Ureter (tissue), 1 donor: ENCODE measurements around the gene OR6K3. TPM values are rescaled to one million over a fixed set of nuclear protein-coding genes. Genes with fewer than 3 reads are reported as not detected.
"Not testable (repeated sequence)": the region's sequence is repeated elsewhere in the genome, so short reads cannot be mapped to it uniquely, and the experiment has no call there.

Source experiments
- DNase-seq: peaks from one replicate; pipeline ENCODE4 v3.0.0-alpha.2; 2020; ENCODE audit warnings: low spot score
- total RNA-seq: library from RNA; stranded (reverse); gene quantifications from one replicate; pipeline ENCODE4 v1.2.4, GENCODE V29; 2023
- donor health status: DM: yes; HTN: yes; CAD: no.

OR6K3 gene
- not detected for total RNA-seq

GRCh38 chr1:158720620-158721019, at the start of gene OR6K3:
TSS of gene OR6K3 (minus strand) at chr1:158720720. CDS start at chr1:158718115, 2,605 bp downstream.
- no peak for DNase-seq

DNA sequence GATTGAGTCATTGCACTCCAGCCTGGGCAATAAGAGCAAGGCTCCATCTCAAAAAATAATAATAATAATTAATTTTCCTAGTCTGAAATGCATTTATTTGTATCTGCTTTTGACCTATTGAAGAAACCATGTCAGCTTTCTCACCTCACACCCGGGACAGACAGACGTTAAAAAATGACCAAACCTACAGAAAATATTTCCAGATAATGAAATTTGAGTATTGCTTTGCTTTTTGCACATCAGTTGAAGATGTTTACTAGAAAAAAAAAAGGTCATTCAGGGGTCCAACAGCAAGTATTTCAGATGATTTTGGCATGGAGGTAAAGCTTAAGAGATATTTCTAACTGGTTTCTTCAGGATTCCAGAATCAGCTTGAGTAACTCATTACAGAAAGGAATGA, 33.9 kb upstream of the OR6K3 start, which contains the start of gene OR6K6:
Gene OR6K6, plus strand, starts transcription at position 301 of the 400 bp plus-strand sequence. CDS start 168 bp downstream, outside the sequence.
- no peak for DNase-seq

DNA sequence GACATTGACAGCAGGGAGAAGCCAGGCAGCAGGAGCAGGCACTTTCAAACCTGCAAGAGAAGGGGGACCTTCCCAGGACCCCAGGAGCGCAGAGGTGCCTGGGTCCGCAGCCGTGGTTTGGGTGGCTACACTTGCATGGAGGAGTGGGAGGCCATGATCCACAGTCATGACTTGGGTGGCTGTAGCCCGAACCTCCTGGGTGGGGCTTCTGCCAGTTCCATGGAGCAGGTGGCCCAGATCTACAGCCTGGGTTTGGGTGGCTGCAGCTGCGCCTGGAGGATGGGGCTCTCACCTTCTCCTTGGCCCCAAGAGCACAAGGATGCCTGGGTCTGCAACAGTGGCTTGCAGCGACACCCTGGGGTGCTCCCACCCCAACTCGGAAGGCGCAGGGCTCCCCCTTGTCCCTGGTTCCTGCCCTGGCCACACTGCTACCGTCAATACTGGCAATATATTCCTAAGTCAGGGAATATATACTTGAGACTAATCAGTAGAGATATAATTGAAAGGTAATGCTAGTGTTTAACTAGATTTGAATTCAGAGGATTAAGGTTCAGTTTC, 31.7 kb upstream of the OR6K3 start:
- DNase-seq, result no peak

DNA sequence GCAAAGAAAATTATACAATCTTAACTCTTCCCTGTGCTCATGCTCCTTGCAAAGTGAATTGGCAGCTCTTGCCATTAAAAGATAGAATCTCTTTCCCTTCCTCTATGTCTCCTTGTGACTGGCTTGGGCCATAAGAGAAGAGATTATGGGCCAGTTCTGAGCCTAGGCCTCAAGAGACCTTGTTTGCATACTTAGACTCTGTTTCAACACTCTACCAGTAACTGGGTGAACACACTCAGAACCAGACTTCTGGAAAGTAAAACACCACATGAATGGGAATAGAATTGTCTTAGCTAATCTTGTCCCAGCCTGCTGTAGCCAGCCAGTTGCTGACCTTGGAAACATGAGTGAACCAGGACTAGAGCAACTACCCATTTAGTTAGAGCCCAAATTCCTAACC, 15.3 kb upstream of the OR6K3 start:
- DNase-seq, result no peak

DNA sequence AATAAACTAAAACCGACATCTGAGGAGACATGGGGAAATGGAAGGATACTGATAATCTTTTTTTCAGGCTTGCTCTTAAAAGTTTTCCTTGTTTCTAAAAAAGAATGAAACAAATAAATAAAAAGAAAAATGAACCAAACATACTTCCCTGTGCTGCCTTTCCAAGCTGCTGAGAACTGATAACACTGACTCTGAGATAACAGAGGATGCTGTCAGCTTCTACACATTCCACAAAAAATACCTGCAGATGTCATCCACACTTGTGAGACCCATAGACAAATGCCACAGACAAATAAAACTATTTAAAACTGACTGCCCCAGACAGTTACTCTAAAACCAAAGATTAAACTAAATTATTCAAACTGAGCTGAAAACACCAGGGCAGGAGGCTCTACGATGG, 12.0 kb upstream of the OR6K3 start:
- DNase-seq, result no peak

GRCh38 chr1:158731707-158732106, 11.2 kb upstream of the OR6K3 start:
- no peak for DNase-seq

DNA sequence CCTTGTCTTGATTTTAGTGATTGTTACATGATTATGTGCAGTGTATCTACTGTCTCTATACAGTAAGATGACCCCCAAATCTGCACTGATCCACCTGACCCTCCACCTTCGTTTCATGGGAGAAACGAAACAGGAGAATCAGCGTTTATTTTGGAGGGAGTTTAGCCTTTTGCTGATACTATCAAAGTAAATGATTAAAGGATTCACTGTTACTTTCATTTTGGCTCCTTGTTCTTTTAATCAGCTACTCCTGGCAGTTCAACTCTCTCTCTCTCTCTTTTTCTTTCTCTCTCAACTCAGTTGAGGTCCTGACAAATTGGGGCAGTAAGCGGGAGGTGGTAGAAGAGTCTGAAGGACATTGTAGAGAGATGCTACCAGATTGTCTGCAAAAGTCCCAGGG, 9.9 kb upstream of the OR6K3 start:
- no peak for DNase-seq

GRCh38 chr1:158728510-158729225, 8.1 kb upstream of the OR6K3 start:
- no peak for DNase-seq

- no peak for DNase-seq
These were observed 3.9 kb upstream of the OR6K3 start for GRCh38 chr1:158724442-158724841.

DNA sequence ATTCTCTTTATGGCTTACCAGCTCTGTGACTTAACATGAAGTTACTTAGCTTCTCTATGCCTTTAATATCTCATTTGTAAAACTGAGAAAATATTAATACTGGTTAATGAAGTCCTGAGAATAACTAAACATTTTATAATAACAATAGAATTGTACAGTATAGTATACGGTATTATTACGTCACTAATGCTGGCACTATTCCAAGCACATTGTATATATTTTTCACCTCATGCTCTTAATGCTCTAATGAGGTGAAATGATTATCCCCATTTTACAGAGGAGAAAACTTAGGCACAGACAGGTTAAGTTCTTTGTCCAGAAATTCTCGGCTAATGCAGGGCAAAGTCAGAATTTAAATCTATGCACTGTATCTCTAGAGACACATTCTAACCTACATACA, 856 bp downstream of the OR6K3 start:
- DNase-seq, result no peak

GRCh38 chr1:158717344-158717743, 3.2 kb downstream of the OR6K3 start:
- DNase-seq, result no peak

DNA sequence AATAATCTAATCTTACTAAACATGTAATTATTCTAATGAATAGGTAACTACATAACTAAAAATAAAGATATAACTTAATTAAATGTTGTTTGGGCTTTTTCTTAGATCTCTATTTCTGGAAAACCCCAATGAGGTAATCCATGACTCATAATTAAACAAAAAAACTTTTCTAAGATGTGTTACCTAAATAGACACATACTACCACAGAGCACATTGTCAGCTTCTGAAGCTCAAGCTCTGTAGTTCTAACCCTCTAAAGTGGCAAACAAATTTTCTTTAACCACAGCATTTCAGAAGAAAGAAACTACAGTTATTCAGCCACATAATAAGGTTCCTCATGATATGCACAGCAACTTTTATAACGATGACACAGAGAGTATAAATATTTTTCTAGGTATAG, 4.2 kb downstream of the OR6K3 start:
- DNase-seq, result no peak

DNA sequence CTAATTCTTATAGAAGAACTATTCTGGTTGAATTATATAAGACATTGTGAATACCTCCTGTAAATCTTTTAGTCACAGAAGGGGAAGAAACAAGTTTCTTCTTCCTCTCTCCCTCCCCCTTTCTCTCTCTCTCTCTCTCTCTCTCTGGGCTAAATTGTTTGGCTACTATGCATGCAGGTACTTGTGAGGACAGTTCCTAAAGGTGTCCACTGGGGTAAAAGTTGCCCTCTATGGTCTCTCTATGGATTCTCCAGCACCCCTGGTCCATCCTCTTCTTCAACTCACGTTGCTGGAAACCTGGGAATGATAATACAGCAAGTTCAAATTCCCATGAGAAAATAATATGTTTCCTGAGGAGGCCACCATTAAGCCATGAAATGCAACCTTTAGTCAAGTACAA, 5.8 kb downstream of the OR6K3 start:
- DNase-seq, result no peak

DNA sequence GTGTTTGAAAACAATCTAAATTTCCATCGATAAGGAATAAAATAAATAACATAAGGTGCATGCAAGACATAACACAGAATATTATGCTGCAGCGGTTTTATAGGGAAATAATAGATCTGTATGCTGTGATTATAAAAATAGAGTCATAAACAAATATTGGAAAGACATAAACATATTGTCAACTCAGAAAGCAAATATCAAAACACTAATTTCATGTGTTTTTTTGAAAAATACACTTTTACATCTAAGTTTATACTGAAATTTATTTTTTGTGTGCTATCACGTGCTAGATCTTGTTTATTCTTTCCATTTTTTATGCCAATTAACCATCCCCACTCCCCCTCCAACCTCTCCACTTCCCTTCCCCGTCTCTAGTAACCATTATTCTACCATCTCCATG, 9.4 kb downstream of the OR6K3 start:
- no peak for DNase-seq

GRCh38 chr1:158706096-158706495, 14.4 kb downstream of the OR6K3 start:
- no peak for DNase-seq

- no peak for DNase-seq
These were observed 20.0 kb downstream of the OR6K3 start, which contains the start of gene OR6K2 for GRCh38 chr1:158700552-158700951. TSS of gene OR6K2 (minus strand) at chr1:158700652. CDS start at chr1:158700652, 0 bp downstream.

- DNase-seq, result no peak
These were observed 25.9 kb downstream of the OR6K3 start for GRCh38 chr1:158694596-158694995.

- no peak for DNase-seq
These were observed 28.2 kb downstream of the OR6K3 start for GRCh38 chr1:158692356-158692755.

DNA sequence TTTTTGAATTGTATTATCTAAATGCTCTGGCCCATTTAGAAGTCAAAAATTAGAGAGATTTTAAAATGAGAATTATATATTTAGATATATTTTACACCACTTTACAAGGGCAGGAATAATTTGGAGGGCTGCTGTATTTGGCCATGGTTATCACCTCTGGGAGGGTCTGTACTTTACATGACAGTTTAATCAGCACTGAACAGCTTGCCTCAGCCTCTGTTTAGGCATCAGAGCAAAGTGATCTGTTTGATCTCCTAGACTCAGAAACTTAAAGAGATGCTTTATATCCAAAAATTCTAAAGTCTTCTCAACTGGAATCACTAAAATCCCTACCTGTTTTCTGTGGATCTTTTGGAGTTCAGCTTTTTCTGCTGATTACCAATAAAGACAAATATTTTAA, 28.6 kb downstream of the OR6K3 start:
- DNase-seq, result no peak

- DNase-seq, result not testable (repeated sequence)
These were observed 29.4 kb downstream of the OR6K3 start for GRCh38 chr1:158691149-158691548.

- no peak for DNase-seq
These were observed 30.6 kb downstream of the OR6K3 start for GRCh38 chr1:158689875-158690274.

GRCh38 chr1:158689110-158689509, 31.4 kb downstream of the OR6K3 start:
- DNase-seq, result no peak

- not testable (repeated sequence) for DNase-seq
These were observed 32.2 kb downstream of the OR6K3 start for GRCh38 chr1:158688343-158688742.

DNA sequence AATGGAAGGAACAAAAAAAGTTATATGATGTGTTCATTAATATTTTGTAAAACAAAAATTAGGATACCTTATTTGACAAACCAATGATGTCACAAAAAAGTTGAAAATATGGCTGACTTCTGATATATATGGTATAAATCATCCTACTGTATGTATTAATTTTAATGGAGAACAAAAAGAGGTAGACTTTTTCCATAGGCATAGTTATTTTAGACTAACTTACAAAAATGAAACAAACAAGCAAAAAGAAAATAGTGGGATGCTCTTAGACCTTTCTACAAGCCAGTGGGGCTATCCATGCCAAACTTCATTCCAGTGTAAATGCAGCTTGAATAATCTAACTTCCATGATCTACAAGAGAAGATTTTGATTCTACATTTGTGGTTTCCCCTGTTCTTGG, 33.5 kb downstream of the OR6K3 start:
- DNase-seq, result no peak
